HepG2 (cell line): ENCODE results near the gene PDE3B.

Source experiments
- ATRX ChIP-seq: sonication (generic); formaldehyde crosslinking; IDR thresholded peaks from 2 replicates; pipeline ENCODE4 v1.4.0; 2020; ENCODE audit warnings: missing genetic modification reagents, borderline replicate concordance
- CCAR2 ChIP-seq: fragments of 200-400 bp; formaldehyde crosslinking; optimal IDR thresholded peaks from 2 replicates; pipeline ENCODE3; 2018; ENCODE audit warnings: low read depth, mild to moderate bottlenecking, low read length, moderate library complexity
- CENPX ChIP-seq: sonication (generic); formaldehyde crosslinking; IDR thresholded peaks from 2 replicates; pipeline ENCODE4 v1.9.0; 2021; ENCODE audit warnings: mild to moderate bottlenecking, missing genetic modification reagents, moderate library complexity
- FOXM1 ChIP-seq: sonication (generic); formaldehyde crosslinking; IDR thresholded peaks from 2 replicates; pipeline ENCODE4 v1.5.0; 2020; ENCODE audit warnings: missing genetic modification reagents
- HOXD1 ChIP-seq: sonication (generic); formaldehyde crosslinking; IDR thresholded peaks from 2 replicates; pipeline ENCODE4 v1.5.0; 2020; ENCODE audit warnings: missing genetic modification reagents
- NFE2L2 ChIP-seq: fragments of 150-350 bp; IDR thresholded peaks from 2 replicates; pipeline ENCODE4 v1.6.1; 2014; ENCODE audit warnings: low read length
- PHB2 ChIP-seq: fragments of 450-650 bp; IDR thresholded peaks from 2 replicates; pipeline ENCODE4 v1.6.1; 2018; ENCODE audit not compliant: partially characterized antibody
- POLR2A ChIP-seq, 2 experiments: IDR thresholded peaks; 2 replicates each; pipeline ENCODE4 v1.6.1; 2011; ENCODE audit warnings: low read depth in 2 of 2, low read length in 2 of 2, mild to moderate bottlenecking in 1 of 2, moderate library complexity in 1 of 2; ENCODE audit not compliant: insufficient read depth in 1 of 2
- POLR2AphosphoS2 ChIP-seq: IDR thresholded peaks from 2 replicates; pipeline ENCODE4 v1.6.1; 2011; ENCODE audit warnings: low read depth, low read length, improper control_type of control experiment
- SSRP1 ChIP-seq: IDR thresholded peaks from 2 replicates; pipeline ENCODE4 v1.6.1; 2016; ENCODE audit warnings: control low read depth
- YY1 ChIP-seq: IDR thresholded peaks from 2 replicates; pipeline ENCODE4 v1.6.1; 2011; ENCODE audit warnings: low read length, low read depth, moderate library complexity, mild to moderate bottlenecking; ENCODE audit not compliant: insufficient read depth, insufficient replicate concordance
- ZNF205 ChIP-seq: IDR thresholded peaks from 2 replicates; pipeline ENCODE4 v1.6.1; 2018; ENCODE audit warnings: missing biosample characterization, missing genetic modification reagents
- ZNF253 ChIP-seq: sonication (generic); formaldehyde crosslinking; IDR thresholded peaks from 2 replicates; pipeline ENCODE4 v1.8.0; 2022; ENCODE audit warnings: mild to moderate bottlenecking, missing genetic modification reagents, borderline replicate concordance
- TF ChIP-seq, protein P1 (sequence below), 2 experiments: sonication (generic) in 1 of 2; formaldehyde crosslinking in 1 of 2; IDR thresholded peaks; 2 replicates each; pipeline versions ENCODE4 v1.5.1 to v1.6.1; 2011 to 2020; ENCODE audit warnings: borderline replicate concordance in 1 of 2, low read depth in 1 of 2, low read length in 1 of 2, mild to moderate bottlenecking in 1 of 2, missing genetic modification reagents in 1 of 2, moderate library complexity in 1 of 2

DNA sequence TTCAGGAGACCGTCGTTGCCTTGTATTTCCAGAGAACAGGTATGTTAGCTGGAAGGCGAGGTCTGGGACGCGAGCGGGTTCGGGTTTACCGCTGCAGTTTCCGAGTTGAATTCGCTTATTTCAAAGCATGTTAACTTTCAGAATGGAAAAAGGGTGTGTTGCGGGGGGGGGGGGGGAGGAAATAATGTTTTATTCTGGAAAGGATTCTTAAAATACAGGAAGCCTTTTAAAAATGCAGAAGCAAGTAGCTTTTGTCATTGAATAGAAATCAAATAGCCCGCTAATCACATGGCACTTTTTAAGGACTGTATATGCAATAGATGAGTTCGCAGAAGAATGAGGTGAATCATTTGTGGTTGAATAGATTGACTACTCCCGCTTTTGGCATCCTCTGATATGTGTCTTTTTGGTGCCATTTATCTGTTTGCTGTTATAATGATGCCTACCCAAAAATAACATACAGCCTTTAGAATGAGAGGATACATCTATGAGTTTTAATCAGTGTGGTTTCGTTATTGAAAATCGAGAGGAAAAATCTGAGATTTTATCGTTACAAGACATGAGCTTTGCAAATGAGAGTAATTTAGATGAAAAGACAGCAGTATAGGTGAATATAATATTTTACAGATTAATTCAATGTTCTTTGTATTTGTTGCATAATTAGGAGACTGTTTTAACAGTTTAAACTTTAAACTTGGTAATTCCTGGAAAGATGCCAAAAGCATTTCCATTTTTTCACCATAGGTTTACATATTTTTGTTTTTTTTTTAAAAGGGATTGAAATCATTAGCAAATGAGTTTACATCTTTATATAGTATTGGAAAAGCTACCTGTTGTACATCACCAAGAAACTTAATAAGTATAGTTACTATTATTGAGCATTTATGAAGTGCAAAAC, 1.7 kb downstream of the PDE3B start:
- no peak for TF ChIP-seq YY1
- TF ChIP-seq CCAR2 = no peak
- no peak for TF ChIP-seq POLR2AphosphoS2
- TF ChIP-seq ATRX (CRISPR knock-in tag) = no peak
- TF ChIP-seq, protein P1, sequence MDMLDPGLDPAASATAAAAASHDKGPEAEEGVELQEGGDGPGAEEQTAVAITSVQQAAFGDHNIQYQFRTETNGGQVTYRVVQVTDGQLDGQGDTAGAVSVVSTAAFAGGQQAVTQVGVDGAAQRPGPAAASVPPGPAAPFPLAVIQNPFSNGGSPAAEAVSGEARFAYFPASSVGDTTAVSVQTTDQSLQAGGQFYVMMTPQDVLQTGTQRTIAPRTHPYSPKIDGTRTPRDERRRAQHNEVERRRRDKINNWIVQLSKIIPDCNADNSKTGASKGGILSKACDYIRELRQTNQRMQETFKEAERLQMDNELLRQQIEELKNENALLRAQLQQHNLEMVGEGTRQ (IDR thresholded peaks at IDR 0.05; ENCODE audit: low read depth, low read length) = no peak
- TF ChIP-seq, protein P1 (CRISPR knock-in tag; IDR thresholded peaks at IDR 0.05; ENCODE audit: borderline replicate concordance) = no peak
- no peak for TF ChIP-seq PHB2
- TF ChIP-seq POLR2A (IDR thresholded peaks at IDR 0.05; ENCODE audit: insufficient read depth in 1 of 2, low read depth in 2 of 2, low read length in 2 of 2) = no peak
- no peak for TF ChIP-seq NFE2L2
- TF ChIP-seq ZNF253 (CRISPR knock-in tag) = no peak
- TF ChIP-seq ZNF205 (CRISPR knock-in tag) = no peak
- TF ChIP-seq FOXM1 (CRISPR knock-in tag) = no peak
- TF ChIP-seq CENPX (CRISPR knock-in tag) = no peak
- TF ChIP-seq SSRP1 (CRISPR knock-in tag) = no peak
- no peak for TF ChIP-seq HOXD1 (CRISPR knock-in tag)
